ENCODE results near the gene CBLN3. TPM values are rescaled to one million over a fixed set of nuclear protein-coding genes. Genes with fewer than 3 reads are reported as not detected.

The CBLN3 gene
- total and polyA plus RNA-seq, 4 donors, result 0.07 to 0.79 (median 0.46) TPM

- H3K9ac ChIP-seq (ENCODE audit: low read depth in 1 of 2, low read length in 2 of 2), result no peak overlapping the region
- no peaks in the 10 kb centered on the region for H3K36me3 ChIP-seq (ENCODE audit: control insufficient read depth in 4 of 4, insufficient read depth in 3 of 4, low read depth in 1 of 4, low read length in 3 of 4)
- H3K27me3 ChIP-seq (ENCODE audit: control insufficient read depth in 4 of 4, insufficient read depth in 4 of 4, low read length in 3 of 4), result no peaks in the 10 kb centered on the region
- DNase-seq (ENCODE audit: low spot score), result no peak
- peaks cover 0 to 2% (median under 1%) of the 10 kb centered on the region in 4 donors for H3K4me1 ChIP-seq (ENCODE audit: control insufficient read depth in 4 of 4, insufficient read depth in 4 of 4, low read length in 3 of 4)
- H3K4me3 ChIP-seq (ENCODE audit: low read depth in 1 of 3, low read length in 3 of 3), result no peak overlapping the region
- TF ChIP-seq HNF4A (conservative IDR thresholded peaks at IDR 0.05), result no peak
- TF ChIP-seq GABPA (IDR thresholded peaks at IDR 0.05 in 1 of 2, conservative IDR thresholded peaks at IDR 0.05 in 1 of 2), result no peak
- TF ChIP-seq JUND (IDR thresholded peaks at IDR 0.05), result no peak
- TF ChIP-seq CTCF (IDR thresholded peaks at IDR 0.05; ENCODE audit: low read depth, low read length, missing input control), result no peak
- TF ChIP-seq, protein P1, sequence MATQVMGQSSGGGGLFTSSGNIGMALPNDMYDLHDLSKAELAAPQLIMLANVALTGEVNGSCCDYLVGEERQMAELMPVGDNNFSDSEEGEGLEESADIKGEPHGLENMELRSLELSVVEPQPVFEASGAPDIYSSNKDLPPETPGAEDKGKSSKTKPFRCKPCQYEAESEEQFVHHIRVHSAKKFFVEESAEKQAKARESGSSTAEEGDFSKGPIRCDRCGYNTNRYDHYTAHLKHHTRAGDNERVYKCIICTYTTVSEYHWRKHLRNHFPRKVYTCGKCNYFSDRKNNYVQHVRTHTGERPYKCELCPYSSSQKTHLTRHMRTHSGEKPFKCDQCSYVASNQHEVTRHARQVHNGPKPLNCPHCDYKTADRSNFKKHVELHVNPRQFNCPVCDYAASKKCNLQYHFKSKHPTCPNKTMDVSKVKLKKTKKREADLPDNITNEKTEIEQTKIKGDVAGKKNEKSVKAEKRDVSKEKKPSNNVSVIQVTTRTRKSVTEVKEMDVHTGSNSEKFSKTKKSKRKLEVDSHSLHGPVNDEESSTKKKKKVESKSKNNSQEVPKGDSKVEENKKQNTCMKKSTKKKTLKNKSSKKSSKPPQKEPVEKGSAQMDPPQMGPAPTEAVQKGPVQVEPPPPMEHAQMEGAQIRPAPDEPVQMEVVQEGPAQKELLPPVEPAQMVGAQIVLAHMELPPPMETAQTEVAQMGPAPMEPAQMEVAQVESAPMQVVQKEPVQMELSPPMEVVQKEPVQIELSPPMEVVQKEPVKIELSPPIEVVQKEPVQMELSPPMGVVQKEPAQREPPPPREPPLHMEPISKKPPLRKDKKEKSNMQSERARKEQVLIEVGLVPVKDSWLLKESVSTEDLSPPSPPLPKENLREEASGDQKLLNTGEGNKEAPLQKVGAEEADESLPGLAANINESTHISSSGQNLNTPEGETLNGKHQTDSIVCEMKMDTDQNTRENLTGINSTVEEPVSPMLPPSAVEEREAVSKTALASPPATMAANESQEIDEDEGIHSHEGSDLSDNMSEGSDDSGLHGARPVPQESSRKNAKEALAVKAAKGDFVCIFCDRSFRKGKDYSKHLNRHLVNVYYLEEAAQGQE (IDR thresholded peaks at IDR 0.05), result no peak
- no peak for TF ChIP-seq ZBTB33 (IDR thresholded peaks at IDR 0.05)
- no peak for TF ChIP-seq FOXA2 (IDR thresholded peaks at IDR 0.05)
- TF ChIP-seq FOXA1 (IDR thresholded peaks at IDR 0.05), result no peak
- 92% methylated on average over 8 of the region's 8 CpGs for WGBS
- no peak overlapping the region for H3K27ac ChIP-seq (ENCODE audit: low read depth in 1 of 2, low read length in 2 of 2)
- H3K9me3 ChIP-seq (ENCODE audit: control insufficient read depth in 4 of 4, low read length in 3 of 4), result no peaks in the 10 kb centered on the region
Measured at GRCh38 chr14:24381363-24382063, 48.0 kb downstream of the CBLN3 start.

DNA sequence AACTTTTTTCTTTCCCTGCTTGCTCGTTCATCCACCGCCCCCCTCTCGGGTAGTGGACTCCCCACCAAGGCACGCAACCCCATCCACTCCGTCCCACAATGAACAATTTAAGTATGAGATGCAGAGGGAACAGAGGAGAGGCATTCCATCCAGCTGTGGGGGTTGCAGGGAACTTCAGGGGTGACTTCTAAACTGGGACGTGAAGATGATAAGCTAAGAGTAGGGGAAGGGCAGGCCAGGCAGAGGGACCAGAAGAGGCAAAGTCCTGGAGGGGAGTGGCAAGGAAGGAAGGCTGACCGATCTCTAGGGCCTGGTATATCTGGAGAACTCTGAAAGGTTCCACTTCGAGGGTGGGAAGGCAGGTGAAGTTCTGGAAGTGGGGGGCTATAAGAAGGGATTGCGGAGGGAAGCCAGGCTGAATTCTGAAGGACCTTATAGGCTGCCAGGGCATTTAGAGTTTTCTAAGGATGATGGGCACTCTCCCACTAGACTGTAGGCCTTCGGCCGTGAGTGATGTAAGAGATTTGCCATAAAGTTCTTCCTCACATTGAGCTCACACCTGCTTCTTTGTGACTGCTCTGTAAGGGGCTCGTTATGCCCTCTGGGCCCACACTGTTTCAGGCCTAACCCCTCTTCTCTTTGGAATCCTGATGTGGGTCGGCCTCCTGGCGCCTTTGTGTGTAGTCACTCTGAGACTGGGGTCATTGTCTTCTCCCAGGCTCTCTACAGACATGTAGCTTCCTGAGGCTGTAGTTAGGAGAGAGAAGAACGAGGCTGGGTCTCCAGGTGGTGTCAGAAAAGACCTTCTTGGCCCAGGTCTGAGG, 49.3 kb downstream of the CBLN3 start:
- Histone ChIP-seq H3K9me3 (ENCODE audit: control insufficient read depth in 4 of 4, low read length in 3 of 4) (no peaks in the 10 kb centered on the region), H3K9ac (ENCODE audit: low read depth in 1 of 2, low read length in 2 of 2) (no peak overlapping the region), H3K4me3 (ENCODE audit: low read depth in 1 of 3, low read length in 3 of 3) (no peak overlapping the region), H3K27me3 (ENCODE audit: control insufficient read depth in 4 of 4, insufficient read depth in 4 of 4, low read length in 3 of 4) (no peaks in the 10 kb centered on the region), H3K4me1 (ENCODE audit: control insufficient read depth in 4 of 4, insufficient read depth in 4 of 4, low read length in 3 of 4) (no peaks in the 10 kb centered on the region), H3K36me3 (ENCODE audit: control insufficient read depth in 4 of 4, insufficient read depth in 3 of 4, low read depth in 1 of 4, low read length in 3 of 4) (no peaks in the 10 kb centered on the region), H3K27ac (ENCODE audit: low read depth in 1 of 2, low read length in 2 of 2) (no peak overlapping the region)
- DNase-seq (ENCODE audit: low spot score), result no peak
- WGBS, result 87% methylated on average over 15 of the region's 15 CpGs
- no peak for TF ChIP-seq CTCF (IDR thresholded peaks at IDR 0.05; ENCODE audit: low read depth, low read length, missing input control)
- TF ChIP-seq, protein P2, sequence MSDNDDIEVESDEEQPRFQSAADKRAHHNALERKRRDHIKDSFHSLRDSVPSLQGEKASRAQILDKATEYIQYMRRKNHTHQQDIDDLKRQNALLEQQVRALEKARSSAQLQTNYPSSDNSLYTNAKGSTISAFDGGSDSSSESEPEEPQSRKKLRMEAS (IDR thresholded peaks at IDR 0.05), result no peak
- no peak for TF ChIP-seq SP1 (IDR thresholded peaks at IDR 0.05)
- no peak for TF ChIP-seq ZBTB33 (IDR thresholded peaks at IDR 0.05)
- no peak for TF ChIP-seq EGR1 (IDR thresholded peaks at IDR 0.05; ENCODE audit: low read depth in 2 of 2)
- TF ChIP-seq TAF1 (conservative IDR thresholded peaks at IDR 0.05), result no peak
- TF ChIP-seq, protein P1 (IDR thresholded peaks at IDR 0.05), result no peak
